Mucosa of stomach (tissue), 1 donor: Measurements from ENCODE around the gene NTM.

Experiments used
- H3K27me3 ChIP-seq: one replicate; pipeline ENCODE4 v1.7.0; 2013; ENCODE audit warnings: mild to moderate bottlenecking, low read length; ENCODE audit not compliant: control insufficient read depth, insufficient read depth
- H3K36me3 ChIP-seq: one replicate; pipeline ENCODE4 v1.7.0; 2013; ENCODE audit warnings: low read length; ENCODE audit not compliant: control insufficient read depth, insufficient read depth
- H3K4me1 ChIP-seq: one replicate; pipeline ENCODE4 v1.7.0; 2013; ENCODE audit warnings: mild to moderate bottlenecking, low read length; ENCODE audit not compliant: control insufficient read depth, insufficient read depth
- H3K4me3 ChIP-seq: one replicate; pipeline ENCODE4 v1.7.0; 2013; ENCODE audit warnings: low read length
- H3K9ac ChIP-seq: one replicate; pipeline ENCODE4 v1.7.0; 2013; ENCODE audit warnings: mild to moderate bottlenecking, low read length, moderate library complexity
- H3K9me3 ChIP-seq: one replicate; pipeline ENCODE4 v1.7.0; 2013; ENCODE audit warnings: mild to moderate bottlenecking, low read length, moderate library complexity; ENCODE audit not compliant: control insufficient read depth
- donor health status: Pancreatic carcinoma.

Gene NTM

GRCh38 chr11:131917634-131918384 is 547.4 kb downstream of the NTM start:
- Histone ChIP-seq H3K4me3 (no peak overlapping the region), H3K9ac (no peak overlapping the region), H3K27me3 (no peaks in the 10 kb centered on the region), H3K4me1 (no peaks in the 10 kb centered on the region), H3K9me3 (no peaks in the 10 kb centered on the region), H3K36me3 (no peaks in the 10 kb centered on the region)

DNA sequence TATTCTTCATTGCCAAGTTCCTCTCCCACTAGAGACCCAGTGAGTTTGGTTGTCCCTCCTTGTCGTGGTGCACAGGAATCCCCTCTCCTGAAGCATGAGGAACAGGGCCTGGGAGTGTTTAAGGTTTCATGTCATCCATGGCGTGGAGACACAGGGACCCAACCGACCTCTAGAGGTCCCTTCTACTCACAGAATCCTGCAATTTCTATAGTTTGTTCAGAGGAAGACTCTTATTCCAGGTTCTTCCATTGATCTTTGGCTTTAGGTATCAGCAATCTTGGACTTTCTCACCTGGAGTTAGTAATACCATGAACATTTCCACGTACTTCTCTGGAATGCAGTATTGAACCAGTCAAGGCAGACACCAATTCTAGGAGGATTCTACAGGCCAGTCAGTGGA is 548.2 kb downstream of the NTM start:
- Histone ChIP-seq H3K27me3 (no peaks in the 10 kb centered on the region), H3K36me3 (no peaks in the 10 kb centered on the region), H3K4me1 (no peaks in the 10 kb centered on the region)

DNA sequence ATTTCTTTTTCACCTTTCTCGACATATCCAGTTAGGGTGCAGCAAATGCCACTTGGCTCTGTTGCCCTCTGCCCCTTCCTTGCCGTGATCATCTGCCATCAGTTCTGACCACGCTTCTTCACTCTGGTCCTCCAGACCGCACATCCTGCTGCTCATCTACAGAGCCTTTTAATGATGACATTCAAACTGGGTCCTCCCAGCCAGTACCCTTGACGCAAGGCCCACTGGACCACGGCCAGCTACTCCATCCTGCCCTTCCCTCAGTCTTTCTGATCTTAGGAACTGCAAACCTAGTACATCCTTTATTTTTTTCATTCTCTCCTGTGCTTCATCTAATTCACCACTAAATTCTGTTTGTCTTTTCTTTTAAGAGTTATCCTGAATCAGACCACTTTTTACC is 551.8 kb downstream of the NTM start:
- Histone ChIP-seq H3K36me3 (no peaks in the 10 kb centered on the region), H3K27me3 (no peaks in the 10 kb centered on the region), H3K4me3 (no peak overlapping the region), H3K9ac (no peak overlapping the region), H3K4me1 (no peaks in the 10 kb centered on the region), H3K9me3 (no peaks in the 10 kb centered on the region)

More for the DNA sequence above, 548.2 kb downstream of the NTM start:
- H3K9me3 ChIP-seq, result no peaks in the 10 kb centered on the region
- no peak overlapping the region for H3K9ac ChIP-seq
- no peak overlapping the region for H3K4me3 ChIP-seq

DNA sequence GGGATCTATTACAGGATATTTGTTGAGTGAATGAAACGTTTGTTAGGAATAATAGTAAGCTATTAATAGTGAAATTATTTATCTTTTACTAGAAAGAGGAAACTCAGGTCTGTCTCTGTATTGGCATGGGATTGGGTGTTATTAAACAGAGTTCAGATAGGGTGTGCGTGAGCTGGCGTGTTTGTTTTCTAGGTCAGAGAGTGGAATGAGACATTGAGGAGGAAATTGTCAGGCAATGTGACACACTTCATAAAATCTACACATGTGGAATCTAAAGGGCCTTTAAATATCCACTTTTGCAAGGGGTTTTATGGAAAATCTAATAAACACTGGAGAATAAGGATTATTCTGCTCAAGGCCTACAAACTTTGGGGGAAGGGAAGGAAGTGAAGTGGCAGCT is 552.9 kb downstream of the NTM start:
- H3K27me3 ChIP-seq, result no peaks in the 10 kb centered on the region
- H3K4me1 ChIP-seq, result no peaks in the 10 kb centered on the region
- H3K9ac ChIP-seq, result no peak overlapping the region
- H3K4me3 ChIP-seq, result no peak overlapping the region
- H3K9me3 ChIP-seq, result no peaks in the 10 kb centered on the region
- no peaks in the 10 kb centered on the region for H3K36me3 ChIP-seq

DNA sequence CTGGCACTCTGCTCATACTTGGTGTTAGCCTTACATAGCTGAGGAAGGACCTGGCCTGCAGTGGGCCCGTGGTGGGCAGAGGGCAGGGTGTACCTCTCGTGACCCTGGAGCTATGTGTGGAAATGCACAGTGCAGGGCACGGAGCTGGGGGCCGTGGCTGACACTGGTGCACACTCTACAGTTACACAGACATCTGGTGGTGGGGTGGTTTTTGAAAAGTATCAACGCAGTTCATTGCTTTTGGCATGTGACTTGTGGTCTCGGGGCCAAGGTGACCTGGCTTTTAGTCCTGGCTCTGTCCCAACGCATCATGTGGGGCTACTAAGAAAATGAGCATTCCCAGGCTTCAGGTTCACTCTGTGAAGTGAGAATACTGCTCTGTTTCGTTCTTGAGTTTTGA is 553.6 kb downstream of the NTM start:
- Histone ChIP-seq H3K4me1 (no peaks in the 10 kb centered on the region), H3K9ac (no peak overlapping the region), H3K36me3 (no peaks in the 10 kb centered on the region), H3K27me3 (no peaks in the 10 kb centered on the region), H3K9me3 (no peaks in the 10 kb centered on the region), H3K4me3 (no peak overlapping the region)

DNA sequence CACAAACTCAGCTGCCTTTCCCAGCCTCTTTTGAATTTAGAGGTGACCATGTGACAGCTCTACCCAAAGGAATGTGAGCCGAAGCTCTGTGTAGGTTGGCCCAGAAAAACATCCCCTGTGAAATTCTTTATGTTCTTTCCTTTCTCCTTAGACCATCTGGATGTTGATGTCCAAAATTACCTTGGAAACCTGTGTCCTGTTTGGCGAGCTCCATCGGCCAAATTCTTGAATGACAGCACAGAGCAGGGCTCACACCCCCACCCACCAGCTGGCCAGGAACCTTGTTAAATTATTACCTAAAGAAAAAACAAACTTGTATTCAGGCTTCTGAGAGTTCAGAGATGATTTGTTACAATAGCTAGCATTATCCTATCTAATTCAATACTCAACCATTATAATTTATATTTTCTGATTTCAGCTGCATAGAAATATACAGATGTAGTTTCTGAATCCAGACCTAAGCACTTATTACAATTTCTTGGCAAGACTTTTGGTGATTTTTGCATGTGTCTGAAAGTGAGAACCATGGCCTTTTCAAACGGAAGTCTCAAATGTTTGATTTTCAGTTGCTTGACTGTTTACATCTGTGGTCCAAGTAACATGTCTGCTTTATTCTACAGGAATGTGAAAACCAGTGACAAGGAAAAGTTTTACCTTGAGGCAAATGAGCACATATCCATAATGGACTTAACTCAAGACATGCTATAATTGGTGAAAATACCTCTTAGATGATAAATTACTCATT is 554.2 kb downstream of the NTM start:
- Histone ChIP-seq H3K4me3 (no peak overlapping the region), H3K36me3 (no peaks in the 10 kb centered on the region), H3K9ac (no peak overlapping the region), H3K9me3 (no peaks in the 10 kb centered on the region), H3K4me1 (no peaks in the 10 kb centered on the region), H3K27me3 (no peaks in the 10 kb centered on the region)

- Histone ChIP-seq H3K36me3 (no peaks in the 10 kb centered on the region), H3K9ac (no peak overlapping the region), H3K4me1 (no peaks in the 10 kb centered on the region), H3K9me3 (no peaks in the 10 kb centered on the region), H3K27me3 (no peaks in the 10 kb centered on the region), H3K4me3 (no peak overlapping the region)
Measured at GRCh38 chr11:131925829-131926228, 555.4 kb downstream of the NTM start.

DNA sequence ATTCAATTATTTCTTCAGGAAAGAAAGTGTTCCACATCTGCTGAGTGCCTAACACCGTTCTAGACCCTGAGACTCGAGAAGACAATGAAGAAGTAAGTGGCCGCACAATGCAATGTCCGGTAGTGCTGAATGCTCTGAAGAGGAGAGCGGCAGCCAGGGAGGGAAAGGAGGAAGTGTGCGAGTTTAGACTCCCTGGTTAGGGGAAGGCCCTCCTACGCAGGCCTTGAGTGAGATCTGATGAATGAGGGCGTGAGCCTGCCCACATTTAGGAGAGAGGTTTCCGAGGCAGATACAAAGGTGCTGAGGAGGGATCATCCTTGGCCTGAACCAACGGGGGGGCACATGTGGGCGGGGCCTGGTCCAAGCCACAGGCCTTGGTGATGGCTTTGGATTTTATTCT is 558.6 kb downstream of the NTM start:
- Histone ChIP-seq H3K27me3 (no peaks in the 10 kb centered on the region), H3K9me3 (no peaks in the 10 kb centered on the region), H3K9ac (no peak overlapping the region), H3K4me3 (no peak overlapping the region), H3K4me1 (no peaks in the 10 kb centered on the region), H3K36me3 (no peaks in the 10 kb centered on the region)

DNA sequence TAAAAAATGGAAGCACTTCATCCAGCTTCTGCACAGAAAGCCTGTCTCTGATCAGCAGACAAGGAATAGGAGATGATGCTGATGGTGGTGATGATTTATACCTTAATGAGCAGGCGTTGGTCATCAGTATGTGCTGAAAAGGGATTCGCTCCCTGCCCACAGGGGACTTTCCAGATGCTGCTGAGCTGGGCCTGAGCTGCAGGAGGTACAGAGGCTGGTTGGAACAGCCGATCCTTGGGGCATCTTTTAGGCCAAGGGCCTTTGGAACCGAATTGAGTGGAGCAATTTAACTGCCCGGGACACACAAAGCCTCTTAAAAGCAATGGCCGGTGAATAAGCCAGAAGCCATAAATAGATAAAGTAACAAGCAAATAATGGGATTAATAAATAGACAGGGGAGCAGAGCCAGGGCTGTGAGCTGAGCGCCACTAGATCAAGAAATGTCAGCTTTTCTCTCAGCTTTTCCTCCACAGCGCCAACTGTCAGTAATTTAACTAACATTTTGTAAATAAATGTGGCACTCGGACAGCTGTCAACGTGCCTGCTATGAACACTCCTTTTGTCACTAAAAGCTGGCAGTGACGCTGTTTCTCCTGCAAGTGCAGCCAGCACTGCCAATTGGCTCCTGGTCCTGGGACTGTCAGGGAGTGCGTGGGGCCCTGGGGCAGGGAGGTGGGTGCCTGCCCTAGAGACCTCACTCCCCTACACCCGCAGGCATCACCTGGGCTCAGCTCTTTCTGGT is 562.3 kb downstream of the NTM start:
- Histone ChIP-seq H3K27me3 (no peaks in the 10 kb centered on the region), H3K4me3 (no peak overlapping the region), H3K9me3 (no peaks in the 10 kb centered on the region), H3K4me1 (no peaks in the 10 kb centered on the region), H3K36me3 (no peaks in the 10 kb centered on the region), H3K9ac (no peak overlapping the region)

GRCh38 chr11:131934006-131934405 is 563.6 kb downstream of the NTM start:
- no peaks in the 10 kb centered on the region for H3K36me3 ChIP-seq
- no peak overlapping the region for H3K9ac ChIP-seq
- H3K4me3 ChIP-seq, result no peak overlapping the region
- H3K27me3 ChIP-seq, result no peaks in the 10 kb centered on the region
- no peaks in the 10 kb centered on the region for H3K4me1 ChIP-seq
- no peaks in the 10 kb centered on the region for H3K9me3 ChIP-seq

GRCh38 chr11:131938351-131938751 is 567.9 kb downstream of the NTM start:
- H3K9ac ChIP-seq, result no peak overlapping the region
- no peak overlapping the region for H3K4me3 ChIP-seq
- H3K36me3 ChIP-seq, result no peaks in the 10 kb centered on the region
- no peaks in the 10 kb centered on the region for H3K4me1 ChIP-seq
- no peaks in the 10 kb centered on the region for H3K9me3 ChIP-seq
- H3K27me3 ChIP-seq, result no peaks in the 10 kb centered on the region

GRCh38 chr11:131940126-131940525 is 569.7 kb downstream of the NTM start:
- Histone ChIP-seq H3K9ac (no peak overlapping the region), H3K27me3 (no peaks in the 10 kb centered on the region), H3K36me3 (no peaks in the 10 kb centered on the region), H3K4me3 (no peak overlapping the region), H3K9me3 (no peaks in the 10 kb centered on the region), H3K4me1 (no peaks in the 10 kb centered on the region)
